Hepatocyte (in vitro differentiated cells): Measurements from ENCODE around the gene HECW1. TPM values are rescaled to one million over a fixed set of nuclear protein-coding genes. Genes with fewer than 3 reads are reported as not detected.

Source experiments
- DNase-seq: peaks from one replicate; pipeline ENCODE4 v3.0.0-alpha.2; 2016; ENCODE audit warnings: low spot score
- H2AFZ ChIP-seq: fragments of 200-600 bp; sonication (generic); 2 replicates; pipeline ENCODE4 v1.6.0; 2016; ENCODE audit warnings: antibody characterized with exemption, mild to moderate bottlenecking
- H3K27ac ChIP-seq: fragments of 200-600 bp; sonication (generic); 2 replicates; pipeline ENCODE4 v1.5.1; 2016; ENCODE audit warnings: mild to moderate bottlenecking
- H3K27me3 ChIP-seq: fragments of 200-600 bp; sonication (generic); 2 replicates; pipeline ENCODE4 v1.6.1; 2016
- H3K36me3 ChIP-seq: fragments of 200-600 bp; sonication (generic); replicated peaks from 2 replicates; pipeline ENCODE4 v1.5.1; 2016; ENCODE audit warnings: low read depth; ENCODE audit not compliant: insufficient read depth
- H3K4me1 ChIP-seq: fragments of 200-600 bp; sonication (generic); 2 replicates; pipeline ENCODE4 v1.5.1; 2016; ENCODE audit warnings: mild to moderate bottlenecking, moderate library complexity; ENCODE audit not compliant: insufficient read depth
- H3K4me2 ChIP-seq: fragments of 200-600 bp; sonication (generic); 2 replicates; pipeline ENCODE4 v1.6.0; 2016
- H3K4me3 ChIP-seq: fragments of 200-600 bp; sonication (generic); 2 replicates; pipeline ENCODE4 v1.5.1; 2016; ENCODE audit warnings: mild to moderate bottlenecking
- H3K79me2 ChIP-seq: fragments of 200-600 bp; sonication (generic); 2 replicates; pipeline ENCODE4 v1.6.0; 2017; ENCODE audit warnings: mild to moderate bottlenecking
- H3K9me2 ChIP-seq: fragments of 200-600 bp; sonication (generic); replicated peaks from 2 replicates; pipeline ENCODE4 v1.6.0; 2017; ENCODE audit warnings: mild to moderate bottlenecking; ENCODE audit not compliant: insufficient read depth
- H3K9me3 ChIP-seq: fragments of 200-600 bp; sonication (generic); 2 replicates; pipeline ENCODE4 v1.5.1; 2016; ENCODE audit warnings: low read depth, mild to moderate bottlenecking
- H4K20me1 ChIP-seq: fragments of 200-600 bp; sonication (generic); 2 replicates; pipeline ENCODE4 v1.6.0; 2016; ENCODE audit warnings: mild to moderate bottlenecking; ENCODE audit not compliant: insufficient read depth, poor library complexity, severe bottlenecking
- CTCF ChIP-seq: fragments of 200-600 bp; sonication (generic); IDR thresholded peaks from 2 replicates; pipeline ENCODE4 v1.5.1; 2016; ENCODE audit warnings: antibody characterized with exemption, mild to moderate bottlenecking; ENCODE audit not compliant: poor library complexity
- EZH2 ChIP-seq: fragments of 200-600 bp; sonication (generic); IDR thresholded peaks from 2 replicates; pipeline ENCODE4 v1.6.1; 2016; ENCODE audit warnings: antibody characterized with exemption, mild to moderate bottlenecking, borderline replicate concordance
- EZH2phosphoT487 ChIP-seq: fragments of 200-600 bp; sonication (generic); IDR thresholded peaks from one replicate; pipeline ENCODE4 v1.6.1; 2018; ENCODE audit warnings: antibody characterized with exemption, mild to moderate bottlenecking, low read depth, moderate library complexity; ENCODE audit not compliant: unreplicated experiment, severe bottlenecking
- WGBS: methylation state at CpG from one replicate; pipeline ENCODE4 v1.1.6; 2016; ENCODE audit warnings: low lambda C conversion rate; ENCODE audit errors: missing lambda C conversion rate; 5-methylcytosine and 5-hydroxymethylcytosine counted together
- polyA plus RNA-seq: library from polyadenylated mRNA; unstranded; fragments of >200 nt; fragmentation: Nextera tagmentation; extraction: Ambion mirVana; gene quantifications from 2 replicates; pipeline ENCODE4 v1.2.1, GENCODE V29; 2016
- total RNA-seq: library from RNA; depleted of rRNA; stranded (reverse); fragments of >200 nt; gene quantifications from 2 replicates; pipeline ENCODE4 v1.2.3, GENCODE V29; 2014

The HECW1 gene
- total and polyA plus RNA-seq, 2 experiments from 2014 or later: 1.5 to 7.6 TPM

- no peak for DNase-seq
- H3K9me3 ChIP-seq: no peaks in the 10 kb centered on the region
- 100% methylated on average over 1 of the region's 1 CpG for WGBS
- no peaks in the 10 kb centered on the region for H3K36me3 ChIP-seq
- no peaks in the 10 kb centered on the region for H4K20me1 ChIP-seq
- no peaks in the 10 kb centered on the region for H3K79me2 ChIP-seq
- TF ChIP-seq EZH2phosphoT487 (no peak), EZH2 (no peak), CTCF (no peak)
- H3K9me2 ChIP-seq: no peaks in the 10 kb centered on the region
- H2AFZ ChIP-seq: no peak overlapping the region
- peaks cover 82% of the 10 kb centered on the region for H3K27me3 ChIP-seq
- H3K27ac ChIP-seq: no peak overlapping the region
- no peak overlapping the region for H3K4me2 ChIP-seq
- H3K4me3 ChIP-seq: no peak overlapping the region
- H3K4me1 ChIP-seq: peaks cover 15% of the 10 kb centered on the region
These were observed 4.6 kb downstream of the HECW1 start for GRCh38 chr7:43117095-43117494.

- TF ChIP-seq CTCF (no peak), EZH2 (no peak), EZH2phosphoT487 (no peak)
- Histone ChIP-seq H3K4me1 (peaks cover 11% of the 10 kb centered on the region), H3K36me3 (no peaks in the 10 kb centered on the region), H3K79me2 (no peaks in the 10 kb centered on the region), H3K27me3 (peaks cover 76% of the 10 kb centered on the region), H3K4me3 (no peak overlapping the region), H3K9me2 (no peaks in the 10 kb centered on the region), H3K9me3 (no peaks in the 10 kb centered on the region), H2AFZ (no peak overlapping the region), H4K20me1 (no peaks in the 10 kb centered on the region), H3K4me2 (no peak overlapping the region), H3K27ac (no peak overlapping the region)
- WGBS: 91% methylated on average over 4 of the region's 4 CpGs
- no peak for DNase-seq
These were observed 5.4 kb downstream of the HECW1 start for GRCh38 chr7:43117861-43118260.

GRCh38 chr7:43118313-43118712 is 5.9 kb downstream of the HECW1 start:
- H2AFZ ChIP-seq: no peak overlapping the region
- 92% methylated on average over 4 of the region's 4 CpGs for WGBS
- peaks cover 72% of the 10 kb centered on the region for H3K27me3 ChIP-seq
- H4K20me1 ChIP-seq: no peaks in the 10 kb centered on the region
- DNase-seq: no peak
- no peaks in the 10 kb centered on the region for H3K9me2 ChIP-seq
- no peak overlapping the region for H3K4me3 ChIP-seq
- H3K27ac ChIP-seq: no peak overlapping the region
- H3K4me1 ChIP-seq: peaks cover 7% of the 10 kb centered on the region
- H3K4me2 ChIP-seq: no peak overlapping the region
- H3K9me3 ChIP-seq: no peaks in the 10 kb centered on the region
- no peaks in the 10 kb centered on the region for H3K36me3 ChIP-seq
- no peaks in the 10 kb centered on the region for H3K79me2 ChIP-seq
- no peak for TF ChIP-seq EZH2
- no peak for TF ChIP-seq CTCF
- TF ChIP-seq EZH2phosphoT487: no peak

- WGBS: 63% methylated on average over 12 of the region's 12 CpGs
- Histone ChIP-seq H3K4me1 (no peaks in the 10 kb centered on the region), H3K36me3 (no peaks in the 10 kb centered on the region), H4K20me1 (no peaks in the 10 kb centered on the region), H3K9me2 (no peaks in the 10 kb centered on the region), H3K9me3 (no peaks in the 10 kb centered on the region), H3K79me2 (no peaks in the 10 kb centered on the region), H3K4me3 (no peak overlapping the region), H3K27ac (no peak overlapping the region), H3K4me2 (no peak overlapping the region), H2AFZ (no peak overlapping the region), H3K27me3 (peaks cover 60% of the 10 kb centered on the region)
- TF ChIP-seq EZH2phosphoT487: no peak
- TF ChIP-seq EZH2: no peak
- TF ChIP-seq CTCF: no peak
- no peak for DNase-seq
These were observed 7.1 kb downstream of the HECW1 start for GRCh38 chr7:43119371-43120075.
